Measurements from ENCODE around the gene DLX4.

DNA sequence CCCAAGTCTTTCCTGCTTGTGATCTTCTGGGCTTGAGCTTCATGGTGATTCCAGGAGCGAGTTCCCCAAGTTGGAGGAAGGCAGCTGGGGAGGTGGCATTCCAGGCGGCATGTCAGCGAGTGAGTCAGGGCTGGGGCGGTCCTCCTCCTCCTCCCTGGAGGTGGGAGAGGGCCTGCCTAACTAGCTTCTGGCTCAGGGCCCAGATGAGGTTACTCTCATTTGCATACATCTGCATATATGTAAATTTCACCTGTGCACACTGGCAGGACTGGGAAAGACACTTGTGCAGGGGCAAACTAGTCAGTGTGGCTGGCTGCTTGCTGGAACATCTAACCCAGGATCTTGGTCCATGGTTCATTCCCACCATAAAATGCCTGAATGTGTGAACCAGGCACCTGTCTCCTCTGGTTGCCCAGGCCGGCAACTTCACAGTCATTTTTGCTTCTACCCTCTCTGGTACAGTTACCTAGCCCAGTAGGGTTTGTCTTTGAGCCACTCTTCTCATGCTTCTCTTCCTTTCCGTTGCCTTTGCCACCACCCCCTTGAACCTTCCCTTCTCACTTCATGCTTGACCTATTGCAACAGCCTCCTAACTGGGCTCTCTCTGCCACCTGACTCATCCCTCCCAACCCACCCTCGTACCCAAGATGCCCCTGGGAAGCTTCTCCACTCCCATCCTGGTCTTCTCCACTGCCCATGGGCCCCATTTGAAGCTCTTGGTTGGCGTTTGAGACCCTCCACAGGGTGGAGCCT lies 9.6 kb upstream of the DLX4 start:
- TF ChIP-seq POLR2A (IDR thresholded peaks at IDR 0.05) = no peak
- TF ChIP-seq, protein P1, sequence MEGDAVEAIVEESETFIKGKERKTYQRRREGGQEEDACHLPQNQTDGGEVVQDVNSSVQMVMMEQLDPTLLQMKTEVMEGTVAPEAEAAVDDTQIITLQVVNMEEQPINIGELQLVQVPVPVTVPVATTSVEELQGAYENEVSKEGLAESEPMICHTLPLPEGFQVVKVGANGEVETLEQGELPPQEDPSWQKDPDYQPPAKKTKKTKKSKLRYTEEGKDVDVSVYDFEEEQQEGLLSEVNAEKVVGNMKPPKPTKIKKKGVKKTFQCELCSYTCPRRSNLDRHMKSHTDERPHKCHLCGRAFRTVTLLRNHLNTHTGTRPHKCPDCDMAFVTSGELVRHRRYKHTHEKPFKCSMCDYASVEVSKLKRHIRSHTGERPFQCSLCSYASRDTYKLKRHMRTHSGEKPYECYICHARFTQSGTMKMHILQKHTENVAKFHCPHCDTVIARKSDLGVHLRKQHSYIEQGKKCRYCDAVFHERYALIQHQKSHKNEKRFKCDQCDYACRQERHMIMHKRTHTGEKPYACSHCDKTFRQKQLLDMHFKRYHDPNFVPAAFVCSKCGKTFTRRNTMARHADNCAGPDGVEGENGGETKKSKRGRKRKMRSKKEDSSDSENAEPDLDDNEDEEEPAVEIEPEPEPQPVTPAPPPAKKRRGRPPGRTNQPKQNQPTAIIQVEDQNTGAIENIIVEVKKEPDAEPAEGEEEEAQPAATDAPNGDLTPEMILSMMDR (IDR thresholded peaks at IDR 0.05) = no peak

Measured in vagina (tissue), 2 donors.